Motor neuron (in vitro differentiated cells): ENCODE results near the gene EVI2B. TPM values are rescaled to one million over a fixed set of nuclear protein-coding genes. Genes with fewer than 3 reads are reported as not detected.
"Not testable (repeated sequence)": the region's sequence is repeated elsewhere in the genome, so short reads cannot be mapped to it uniquely, and the experiment has no call there.

Source experiments
- ATAC-seq, 8 experiments: fragments of 200-7000 bp; cut with Tn5 transposase; replicated peaks in 6 of 8; 2 replicates each; pipeline ENCODE4 v1.8.0; 2021; ENCODE audit warnings: mild to moderate bottlenecking in 8 of 8, moderate library complexity in 8 of 8
- H3K27ac ChIP-seq, 2 donors: fragments of 250-450 bp; sonication (Bioruptor Pico); 2 replicates each; pipeline ENCODE4 v1.9.0; 2021; ENCODE audit warnings: antibody characterized with exemption in 2 of 2, mild to moderate bottlenecking in 2 of 2, moderate library complexity in 1 of 2
- H3K4me1 ChIP-seq, 2 donors: fragments of 250-450 bp; sonication (Bioruptor Pico); replicated peaks in 1 of 2; 2 replicates each; pipeline ENCODE4 v1.6.1; 2021; ENCODE audit warnings: antibody characterized with exemption in 2 of 2, mild to moderate bottlenecking in 2 of 2, moderate library complexity in 1 of 2
- H3K4me3 ChIP-seq, 5 donors: fragments of 250-450 bp; sonication (Bioruptor Pico); 2 replicates each; pipeline ENCODE4 v1.9.0; 2021; ENCODE audit warnings: antibody characterized with exemption in 5 of 5, mild to moderate bottlenecking in 5 of 5, moderate library complexity in 4 of 5
- WGBS, 10 experiments: fragments of 450-650 bp; shearing (Covaris generic); methylation state at CpG; one replicate each; pipeline ENCODE4 v1.0.0; 2022; 5-methylcytosine and 5-hydroxymethylcytosine counted together
- in situ Hi-C, 9 experiments: fragments of 400-800 bp; cut with MboI; loops; one replicate each; pipeline ENCODE4 v1.15.0; 2021; ENCODE audit warnings: low sequenced_read_pairs in 9 of 9, low pct_unique_long_range_greater_than_20kb in 2 of 9; ENCODE audit not compliant: unreplicated experiment in 9 of 9
- total RNA-seq, 8 experiments: library from RNA; unstranded; fragments of 300-600 nt; gene quantifications; 2 replicates each; pipeline versions ENCODE4 v1.2.3 to v1.2.4, GENCODE V29; 2022

Gene EVI2B
- total RNA-seq, 8 experiments from 2014 or later, result 0.38 to 11.9 (median 1.1) TPM

DNA sequence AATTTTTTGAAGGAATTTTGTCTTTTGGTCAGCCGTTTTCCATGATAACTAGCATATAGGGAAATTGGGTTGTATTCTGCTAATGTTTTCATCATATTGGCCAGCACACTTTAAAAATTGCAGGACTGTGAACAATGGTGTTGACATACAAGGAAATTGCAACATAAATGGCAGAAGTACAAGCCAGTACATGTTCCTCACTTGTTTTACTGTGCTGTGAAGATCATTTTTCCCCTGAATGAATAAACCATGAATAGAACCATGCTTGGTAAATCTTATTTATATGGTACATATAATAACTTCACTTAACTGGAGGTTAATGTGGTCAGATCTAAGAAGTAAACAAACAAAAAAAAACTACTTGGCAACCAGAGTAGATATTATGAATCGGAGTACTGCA lies 39.6 kb downstream of the EVI2B start:
- 13 to 100% (median 88%) methylated on average over 1 to 2 of the region's 2 CpGs for WGBS, 10 experiments
- ATAC-seq, result peak in 1 of 8 experiments; percentile 19
- Histone ChIP-seq H3K4me1 (peaks cover 2 to 4% of the 10 kb centered on the region in 2 donors), H3K27ac (no peak overlapping the region), H3K4me3 (no peak overlapping the region)
- in situ Hi-C loops, result no loop called here

DNA sequence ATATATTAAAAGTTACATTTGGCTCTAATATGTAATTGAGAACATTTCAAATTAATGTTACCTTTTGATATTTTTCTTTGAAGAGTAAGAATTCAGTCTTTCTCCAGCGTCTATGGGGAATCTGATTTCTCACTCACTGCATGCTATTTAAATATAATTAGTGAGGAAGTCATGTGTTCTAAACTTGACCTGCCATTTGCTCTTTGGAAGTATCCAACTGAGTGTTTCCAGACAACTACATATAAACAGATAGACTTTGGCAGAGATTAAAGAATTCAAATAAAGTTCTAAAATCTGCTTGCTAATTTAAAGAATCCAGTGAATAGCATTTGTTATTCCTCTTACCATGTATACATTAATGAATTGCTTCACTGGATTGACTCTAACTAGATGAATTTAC lies 40.3 kb downstream of the EVI2B start:
- 17 to 100% (median 83%) methylated on average over 1 of the region's 1 CpG; no CpG with 5 or more reads in 4 of the 10 experiments for WGBS, 10 experiments
- H3K27ac ChIP-seq, result no peak overlapping the region
- in situ Hi-C loops, result no loop called here
- no peak overlapping the region for H3K4me3 ChIP-seq
- H3K4me1 ChIP-seq, result peaks cover 0 to 4% of the 10 kb centered on the region in 2 donors
- ATAC-seq, result no peak

DNA sequence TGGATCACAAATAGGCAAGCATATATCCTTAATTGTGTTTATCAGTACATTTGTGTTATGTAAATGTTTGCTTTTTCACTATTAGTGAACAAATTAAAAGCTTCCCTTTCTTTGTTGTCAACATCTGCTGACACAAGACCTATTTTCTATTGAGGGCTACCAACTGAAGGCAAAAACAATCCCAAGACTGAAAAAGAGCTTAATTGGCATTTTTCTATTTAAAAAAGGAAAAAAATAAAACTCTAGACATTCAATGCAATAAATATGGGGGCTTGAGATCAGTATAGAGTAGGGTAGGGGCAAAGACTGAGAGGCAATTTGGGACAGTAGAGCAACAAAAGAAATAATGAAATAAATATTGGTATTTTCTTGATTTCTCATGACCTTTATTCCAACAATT lies 41.1 kb downstream of the EVI2B start:
- Histone ChIP-seq H3K27ac (no peak overlapping the region), H3K4me1 (peaks cover 0 to 4% of the 10 kb centered on the region in 2 donors), H3K4me3 (no peak overlapping the region)
- in situ Hi-C loops, result no loop called here
- ATAC-seq, result no peak

DNA sequence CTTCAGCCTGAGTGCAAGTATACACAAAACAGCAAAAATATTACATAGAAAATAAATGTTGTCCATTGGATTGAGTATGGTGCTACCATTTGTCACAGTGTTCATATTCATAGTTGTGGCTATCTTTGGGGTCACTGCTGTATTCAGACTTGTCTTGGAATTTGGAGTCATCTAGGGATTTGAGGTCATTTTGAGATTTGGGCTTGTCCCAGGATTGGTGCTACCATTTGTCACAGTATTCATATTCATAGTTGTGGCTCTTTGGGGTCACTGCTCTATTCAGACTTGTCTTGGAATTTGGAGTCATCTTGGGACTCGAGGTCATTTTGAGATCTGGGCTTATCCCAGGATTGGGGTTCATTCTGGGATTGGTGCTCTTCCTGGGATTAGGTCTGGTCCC lies 41.6 kb downstream of the EVI2B start:
- WGBS, 10 experiments, result 75 to 100% (median 92%) methylated on average over 1 of the region's 1 CpG; no CpG with 5 or more reads in 6 of the 10 experiments
- no peak overlapping the region for H3K27ac ChIP-seq
- H3K4me1 ChIP-seq, result peaks cover 0 to 4% of the 10 kb centered on the region in 2 donors
- ATAC-seq, result no peak
- H3K4me3 ChIP-seq, result no peak overlapping the region
- in situ Hi-C loops, result no loop called here

DNA sequence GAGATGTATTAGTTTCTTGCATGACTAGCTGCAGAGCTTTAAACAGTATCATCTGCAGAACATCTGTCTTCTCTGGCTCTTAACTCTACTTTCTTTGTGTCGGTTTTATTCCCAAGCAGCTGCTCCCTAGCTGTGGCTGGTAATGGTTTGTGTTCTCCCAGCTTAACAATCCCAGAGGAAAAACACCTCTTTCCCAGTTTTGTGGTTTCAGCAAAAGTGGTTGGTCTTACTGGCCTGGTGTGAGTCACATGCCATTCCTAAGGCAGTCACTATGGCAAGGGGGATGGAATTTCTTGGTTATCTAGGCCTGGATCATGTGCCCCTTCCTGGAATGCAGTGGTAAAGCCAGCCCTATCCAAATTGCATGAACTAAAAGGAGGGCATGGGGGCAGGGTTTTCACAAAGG lies 44.3 kb downstream of the EVI2B start:
- Histone ChIP-seq H3K27ac (no peak overlapping the region), H3K4me1 (peaks cover 0 to 4% of the 10 kb centered on the region in 2 donors), H3K4me3 (no peak overlapping the region)
- ATAC-seq, result peak; percentile 67 to 99 (median 88)
- in situ Hi-C loops, result no loop called here
- WGBS, 10 experiments, result 0 to 56% (median 33%) methylated on average over 1 of the region's 1 CpG; no CpG with 5 or more reads in 5 of the 10 experiments

DNA sequence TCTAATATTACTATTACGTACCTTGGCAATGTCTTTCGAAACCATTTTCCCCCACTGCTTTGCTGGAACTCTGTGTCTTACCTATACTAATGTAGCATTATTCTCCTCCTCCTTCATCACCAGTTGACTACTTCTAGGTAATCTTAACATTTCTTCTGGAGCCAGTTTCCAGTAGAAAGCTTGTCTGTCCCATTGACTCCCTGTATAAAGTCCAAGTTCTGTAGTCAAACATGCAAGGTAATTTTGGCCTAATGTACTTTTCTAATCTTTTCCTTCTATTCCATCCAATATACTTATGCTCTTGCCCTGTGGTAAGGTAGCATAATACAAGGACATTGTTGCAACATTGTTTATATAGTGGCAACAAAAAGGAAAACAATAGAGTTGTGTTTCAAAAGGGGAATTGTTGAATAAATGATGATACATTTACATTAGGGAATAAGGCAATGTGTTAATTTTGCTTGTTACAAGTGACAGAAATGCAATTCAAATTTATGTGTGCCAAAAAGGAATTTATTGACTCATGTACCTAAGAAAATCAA lies 44.7 kb downstream of the EVI2B start:
- 83 to 100% (median 92%) methylated on average over 1 to 2 of the region's 2 CpGs; no CpG with 5 or more reads in 3 of the 10 experiments for WGBS, 10 experiments
- ATAC-seq, result peak in 4 of 8 experiments; percentile 10 to 48 (median 46)
- H3K27ac ChIP-seq, result no peak overlapping the region
- peaks cover 0 to 4% of the 10 kb centered on the region in 2 donors for H3K4me1 ChIP-seq
- no peak overlapping the region for H3K4me3 ChIP-seq
- in situ Hi-C loops, result no loop called here

DNA sequence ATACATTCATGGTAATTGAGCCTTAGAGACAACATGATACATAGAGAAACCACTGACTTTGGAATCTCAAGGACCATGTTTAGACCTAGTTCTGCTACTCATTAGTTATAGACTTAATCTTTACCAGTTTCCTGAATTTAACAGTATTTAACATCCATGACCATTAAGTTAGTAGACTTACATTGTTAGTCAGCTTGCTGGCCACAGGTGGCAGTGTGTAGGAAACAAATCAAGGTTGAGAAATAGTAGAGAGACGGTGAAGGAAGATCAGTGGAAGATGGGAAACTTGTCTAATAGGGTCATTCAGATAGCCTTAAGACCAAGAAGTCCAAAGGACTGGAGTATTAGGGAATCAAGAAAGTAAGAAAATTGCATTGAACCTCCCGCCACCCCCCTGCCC lies 47.8 kb downstream of the EVI2B start:
- in situ Hi-C loops, result no loop called here
- H3K4me3 ChIP-seq, result no peak overlapping the region
- H3K4me1 ChIP-seq, result peaks cover 0 to 4% of the 10 kb centered on the region in 2 donors
- H3K27ac ChIP-seq, result no peak overlapping the region
- WGBS, 10 experiments, result 83 to 100% (median 96%) methylated on average over 1 to 2 of the region's 2 CpGs; no CpG with 5 or more reads in 4 of the 10 experiments
- ATAC-seq, result no peak

DNA sequence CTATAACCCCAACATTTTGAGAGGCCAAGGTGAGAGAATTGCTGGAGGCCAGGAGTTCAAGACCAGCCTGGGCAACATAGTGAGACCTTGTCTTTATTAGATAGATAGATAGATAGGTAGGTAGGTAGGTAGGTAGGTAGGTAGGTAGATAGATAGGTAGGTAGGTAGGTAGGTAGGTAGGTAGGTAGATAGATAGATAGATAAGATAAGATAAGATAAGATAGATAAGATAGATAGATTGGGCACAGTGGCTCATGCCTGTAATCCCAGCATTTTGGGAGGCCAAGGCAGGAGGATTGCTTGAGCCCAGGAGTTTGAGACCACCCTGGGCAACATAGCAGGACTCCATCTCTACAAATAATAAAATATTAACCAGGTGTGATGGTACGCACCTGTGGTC lies 50.9 kb downstream of the EVI2B start:
- H3K4me3 ChIP-seq, ATAC-seq, in situ Hi-C loops, H3K27ac ChIP-seq, H3K4me1 ChIP-seq: not testable (repeated sequence)
- 90 to 100% (median 100%) methylated on average over 1 of the region's 1 CpG; no CpG with 5 or more reads in 4 of the 10 experiments for WGBS, 10 experiments

DNA sequence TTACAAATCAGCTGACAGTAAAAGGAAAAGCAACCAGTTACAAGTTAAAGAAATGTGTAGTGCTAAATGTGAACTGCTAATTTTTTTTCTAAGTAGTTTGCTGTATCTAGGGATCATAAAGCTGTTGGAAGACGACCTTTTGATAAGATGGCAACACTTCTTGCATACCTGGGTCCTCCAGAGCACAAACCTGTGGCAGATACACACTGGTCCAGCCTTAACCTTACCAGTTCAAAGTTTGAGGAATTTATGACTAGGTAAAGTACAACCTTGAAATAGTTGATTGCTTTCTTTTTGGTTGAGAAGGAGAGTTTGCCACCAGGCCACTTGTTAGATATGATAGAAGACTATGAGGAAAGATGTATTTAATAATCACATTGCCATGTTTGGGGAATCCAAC lies 52.3 kb downstream of the EVI2B start:
- Histone ChIP-seq H3K27ac (no peak overlapping the region), H3K4me3 (no peak overlapping the region), H3K4me1 (no peaks in the 10 kb centered on the region)
- WGBS, 10 experiments, result 17 to 100% (median 78%) methylated on average over 1 of the region's 1 CpG; no CpG with 5 or more reads in 3 of the 10 experiments
- ATAC-seq, result no peak
- in situ Hi-C loops, result no loop called here

DNA sequence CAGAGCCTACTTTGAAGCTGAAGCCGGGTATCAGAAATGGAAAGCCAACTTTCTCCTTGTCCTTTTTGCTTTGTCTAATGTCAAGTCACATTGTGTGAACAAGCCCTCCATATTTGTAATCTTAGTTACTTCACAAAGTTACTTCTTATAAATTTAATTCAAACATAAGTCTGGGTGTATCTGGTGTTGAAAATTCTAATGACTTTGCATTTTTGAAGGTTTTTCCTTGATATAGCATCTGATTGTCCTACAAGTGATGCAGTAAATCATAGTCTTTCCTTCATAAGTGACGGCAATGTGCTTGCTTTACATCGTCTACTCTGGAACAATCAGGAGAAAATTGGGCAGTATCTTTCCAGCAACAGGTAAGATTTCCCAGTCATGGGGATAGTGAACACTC lies 53.7 kb downstream of the EVI2B start:
- Histone ChIP-seq H3K4me3 (no peak overlapping the region), H3K4me1 (no peaks in the 10 kb centered on the region), H3K27ac (no peak overlapping the region)
- no peak for ATAC-seq
- in situ Hi-C loops, result no loop called here
- WGBS, 10 experiments, result 66 to 100% (median 93%) methylated on average over 2 to 3 of the region's 3 CpGs; no CpG with 5 or more reads in 1 of the 10 experiments

DNA sequence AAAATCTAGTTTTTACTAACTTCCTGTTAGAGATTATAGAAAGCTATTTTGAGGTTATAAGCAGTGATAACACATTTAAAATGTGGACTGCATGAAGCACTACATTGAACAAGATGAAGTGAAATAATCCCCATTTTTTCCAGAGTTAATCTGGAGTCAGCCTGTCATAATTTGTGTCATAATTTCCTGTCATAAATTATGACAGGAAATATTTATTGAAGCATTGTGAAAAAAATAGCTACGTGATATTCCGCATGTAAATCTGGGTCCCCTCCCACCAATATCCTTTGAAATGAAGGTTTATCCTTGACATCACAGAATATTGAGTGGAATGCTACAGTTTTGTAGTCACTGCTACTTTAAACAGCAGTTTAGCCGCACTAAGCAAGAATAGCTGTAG lies 56.9 kb downstream of the EVI2B start:
- 41 to 100% (median 71%) methylated on average over 1 to 3 of the region's 3 CpGs; no CpG with 5 or more reads in 4 of the 10 experiments for WGBS, 10 experiments
- in situ Hi-C loops, result no loop called here
- peak in 1 of 8 experiments; percentile 17 for ATAC-seq
- H3K4me3 ChIP-seq, result no peak overlapping the region
- H3K27ac ChIP-seq, result no peak overlapping the region
- no peaks in the 10 kb centered on the region for H3K4me1 ChIP-seq

DNA sequence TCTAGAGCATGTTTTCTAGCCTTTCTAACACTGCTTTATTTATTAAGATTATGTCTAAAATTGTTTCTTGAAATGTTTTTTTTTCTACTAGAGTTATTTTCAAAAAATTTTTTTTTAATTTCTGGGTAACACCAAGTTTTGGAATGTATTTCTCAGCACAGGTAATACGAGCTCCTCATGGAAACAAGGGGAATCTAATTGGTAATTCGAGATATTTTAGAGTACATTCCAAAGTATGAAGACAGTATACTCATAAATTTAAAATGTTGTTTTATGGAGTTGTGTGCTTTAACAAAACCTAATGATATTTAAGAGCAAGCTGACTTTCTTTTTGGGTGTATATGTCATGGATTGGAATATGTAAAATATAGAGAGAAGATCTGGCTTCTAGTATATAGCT lies 59.2 kb downstream of the EVI2B start:
- 78 to 100% (median 96%) methylated on average over 1 to 2 of the region's 2 CpGs for WGBS, 10 experiments
- Histone ChIP-seq H3K27ac (no peak overlapping the region), H3K4me3 (no peak overlapping the region), H3K4me1 (no peaks in the 10 kb centered on the region)
- no peak for ATAC-seq
- in situ Hi-C loops, result no loop called here
